Erythroblast (primary cell): ENCODE data around the gene NEMP2.

Experiments used
- GATA1 ChIP-seq: IDR thresholded peaks from 2 replicates; pipeline ENCODE4 v1.6.1; 2011; ENCODE audit warnings: low read depth, mild to moderate bottlenecking, control low read depth, low read length, moderate library complexity
- POLR2A ChIP-seq: IDR thresholded peaks from 2 replicates; pipeline ENCODE4 v1.6.1; 2011; ENCODE audit warnings: mild to moderate bottlenecking, low read length

DNA sequence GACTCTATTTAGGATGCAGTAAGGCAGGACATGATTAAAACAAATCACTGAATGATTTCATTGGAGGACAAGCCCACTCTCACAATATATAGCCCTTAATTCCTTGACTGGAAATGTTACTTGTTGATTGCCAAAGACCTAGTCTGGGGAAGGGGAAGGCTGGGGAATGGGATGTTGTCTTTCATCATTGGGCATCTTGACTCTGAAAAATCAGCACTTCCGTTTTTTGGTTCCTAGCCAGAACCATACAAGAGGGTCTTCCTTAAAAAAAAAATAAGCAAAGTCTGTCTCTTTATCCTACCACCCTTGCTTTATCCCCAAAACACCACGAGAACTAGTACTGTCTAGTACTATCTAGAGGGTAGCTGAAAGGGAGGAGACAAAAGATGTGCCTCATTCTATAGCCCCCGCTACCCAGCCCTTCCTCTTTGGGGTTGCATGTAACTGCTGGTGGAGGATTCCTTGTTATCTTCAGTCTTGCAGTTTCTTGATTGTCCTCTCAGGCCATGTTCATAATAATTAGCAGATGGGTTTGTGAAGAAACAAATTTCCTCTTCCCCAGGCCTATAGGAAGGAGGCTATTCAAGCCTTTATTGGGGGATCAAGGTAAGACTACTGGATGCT is 55.8 kb downstream of the NEMP2 start:
- no peak for TF ChIP-seq POLR2A
- no peak for TF ChIP-seq GATA1
